CD4-positive, alpha-beta T cell treated with Interleukin-6 for 4 hours (primary cell): ENCODE results near the gene CACNG7.
A peak's percentile ranks its signal among the peaks of the same experiment; 100 is the strongest.

ENCODE experiments used
- DNase-seq: peaks from one replicate; pipeline ENCODE4 v3.0.0-alpha.2; 2020; ENCODE audit warnings: mixed read lengths

CACNG7 gene

DNA sequence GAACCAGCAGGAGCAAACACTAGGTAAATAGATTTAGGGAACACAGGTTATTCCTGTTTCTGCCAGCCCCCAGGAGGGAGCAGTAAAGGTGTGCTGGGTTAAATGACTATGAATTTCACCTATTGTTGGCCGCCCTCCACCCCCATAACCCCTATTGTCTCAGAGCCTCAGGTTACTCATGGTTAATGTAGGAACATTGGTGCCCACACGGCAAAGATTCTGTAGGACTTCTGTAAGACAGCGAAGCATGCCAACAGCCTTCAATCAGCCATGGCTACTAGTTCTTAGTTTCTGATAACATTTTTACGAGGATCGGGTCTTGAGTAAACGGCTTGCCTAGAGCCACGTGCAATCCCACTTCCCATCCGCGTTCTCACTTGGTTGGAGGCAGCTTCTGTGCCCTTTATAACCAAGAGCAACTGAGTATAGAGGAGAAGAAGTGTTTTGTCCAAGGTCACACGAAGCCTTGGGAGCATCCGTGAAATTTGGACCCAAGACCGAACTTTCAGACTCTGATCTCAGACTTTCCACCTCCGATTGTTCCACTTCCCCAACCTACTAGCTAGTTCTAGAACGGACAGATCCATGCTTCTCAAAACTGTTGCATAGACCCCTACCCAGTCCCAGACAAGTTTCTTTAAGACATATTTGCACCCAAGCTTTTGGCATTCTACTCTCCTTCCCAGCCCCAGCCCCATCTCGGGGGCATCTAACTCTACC is 48.5 kb downstream of the CACNG7 start:
- no peak for DNase-seq

DNA sequence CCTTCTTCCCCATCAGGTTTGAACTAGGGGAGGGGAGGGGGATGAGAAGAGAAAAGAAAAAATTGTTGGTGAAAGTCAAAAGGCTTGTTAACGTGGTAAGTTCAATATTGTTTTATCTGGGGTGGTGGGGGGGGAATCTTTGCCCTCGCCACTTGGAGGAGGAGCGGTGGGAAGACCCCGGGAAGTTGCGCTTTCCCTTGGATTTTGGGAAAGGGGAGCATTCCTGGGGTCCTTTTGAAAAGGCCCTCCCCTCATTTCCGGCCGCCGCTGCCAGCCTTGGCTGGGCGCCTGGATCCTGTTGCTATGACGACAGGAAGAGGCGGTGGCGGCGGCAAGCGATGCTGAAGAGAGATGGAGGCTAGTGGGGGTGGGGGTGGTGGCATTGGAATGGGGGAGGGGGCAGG is 49.1 kb downstream of the CACNG7 start:
- no peak for DNase-seq

DNA sequence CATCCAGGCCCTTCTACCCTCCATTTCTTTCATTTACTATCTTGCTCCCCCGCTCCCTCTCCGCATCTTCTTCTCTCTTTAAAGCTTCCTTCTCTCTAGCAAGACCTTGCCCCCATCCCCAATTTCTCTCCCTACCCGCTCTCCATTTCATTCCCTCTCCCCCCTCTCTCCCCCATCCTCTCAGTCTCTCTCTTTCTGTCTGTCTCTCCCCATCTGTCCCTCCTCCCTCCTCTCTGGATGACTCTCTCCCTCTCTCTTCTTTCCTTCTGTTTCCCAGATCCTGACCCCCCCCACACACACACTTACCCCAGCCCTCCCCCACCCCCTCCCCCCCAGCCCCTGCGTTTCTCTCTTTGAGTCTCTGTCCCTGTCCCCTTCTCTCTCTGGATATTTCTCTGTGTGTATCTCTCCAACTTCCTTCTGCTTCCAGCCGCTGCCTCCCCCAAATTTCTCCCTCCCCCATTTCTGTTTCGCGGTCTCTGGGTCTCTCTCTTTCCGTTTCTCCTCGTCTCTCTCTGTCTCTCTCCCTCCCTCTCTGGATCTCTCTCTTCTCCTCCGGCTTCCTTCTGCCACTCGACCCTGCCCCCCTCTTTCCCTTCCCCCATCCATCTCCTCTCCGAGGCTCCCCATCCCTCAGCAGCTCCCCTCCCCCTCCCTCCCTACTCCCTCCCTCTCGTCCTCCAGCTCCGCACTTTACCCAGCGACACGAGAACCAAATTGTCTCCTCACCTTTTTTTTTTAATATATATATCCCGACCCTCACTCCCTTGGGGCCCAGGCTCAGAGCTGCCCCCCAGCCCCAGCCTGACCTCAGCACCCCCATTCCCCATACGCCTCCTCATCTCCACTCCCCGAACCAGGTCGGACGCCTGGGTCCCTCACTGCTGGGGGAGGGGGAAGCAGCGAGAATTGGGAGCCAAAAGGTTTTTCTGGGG is 50.0 kb downstream of the CACNG7 start:
- DNase-seq = no peak

DNA sequence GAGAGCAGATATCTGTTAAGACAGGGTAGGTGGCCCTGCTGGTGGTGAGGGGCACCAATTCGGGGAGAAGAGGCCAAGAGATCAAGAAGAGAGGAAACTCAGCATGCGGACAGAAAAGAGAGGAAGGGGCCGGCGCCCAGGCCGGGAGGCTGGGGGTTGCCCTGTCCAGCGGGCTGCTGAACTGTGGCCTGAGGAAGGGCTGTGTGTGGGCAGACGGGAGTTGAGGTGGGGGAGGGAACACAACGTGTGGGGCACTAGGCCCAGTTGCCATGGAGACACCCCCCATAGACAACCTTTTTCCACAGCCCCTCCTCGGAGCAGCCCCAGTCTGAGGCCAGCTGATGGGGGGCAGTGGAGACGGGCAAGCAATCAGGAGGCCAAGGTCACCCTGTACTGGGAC is 51.1 kb downstream of the CACNG7 start:
- no peak for DNase-seq

DNA sequence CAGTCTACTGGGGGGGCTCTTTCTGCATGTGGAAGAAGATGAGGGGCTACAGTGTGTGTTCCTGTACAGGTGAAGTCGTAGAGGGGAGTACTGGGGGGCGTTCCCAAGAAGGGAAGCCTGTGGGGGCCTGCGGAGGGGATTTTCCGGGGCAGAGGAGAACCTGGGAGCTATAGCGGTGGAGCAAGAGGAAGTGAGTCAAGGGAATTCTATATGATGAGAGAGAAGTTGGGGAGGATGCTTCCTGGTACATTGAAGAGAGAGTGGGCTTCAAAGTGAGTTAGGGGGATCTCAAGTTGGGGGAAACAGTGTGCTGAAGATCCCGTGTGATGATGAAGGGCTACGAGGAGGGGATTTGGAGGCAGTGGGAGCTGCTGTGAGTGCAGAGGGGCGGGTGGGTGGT is 51.8 kb downstream of the CACNG7 start:
- DNase-seq = no peak

DNA sequence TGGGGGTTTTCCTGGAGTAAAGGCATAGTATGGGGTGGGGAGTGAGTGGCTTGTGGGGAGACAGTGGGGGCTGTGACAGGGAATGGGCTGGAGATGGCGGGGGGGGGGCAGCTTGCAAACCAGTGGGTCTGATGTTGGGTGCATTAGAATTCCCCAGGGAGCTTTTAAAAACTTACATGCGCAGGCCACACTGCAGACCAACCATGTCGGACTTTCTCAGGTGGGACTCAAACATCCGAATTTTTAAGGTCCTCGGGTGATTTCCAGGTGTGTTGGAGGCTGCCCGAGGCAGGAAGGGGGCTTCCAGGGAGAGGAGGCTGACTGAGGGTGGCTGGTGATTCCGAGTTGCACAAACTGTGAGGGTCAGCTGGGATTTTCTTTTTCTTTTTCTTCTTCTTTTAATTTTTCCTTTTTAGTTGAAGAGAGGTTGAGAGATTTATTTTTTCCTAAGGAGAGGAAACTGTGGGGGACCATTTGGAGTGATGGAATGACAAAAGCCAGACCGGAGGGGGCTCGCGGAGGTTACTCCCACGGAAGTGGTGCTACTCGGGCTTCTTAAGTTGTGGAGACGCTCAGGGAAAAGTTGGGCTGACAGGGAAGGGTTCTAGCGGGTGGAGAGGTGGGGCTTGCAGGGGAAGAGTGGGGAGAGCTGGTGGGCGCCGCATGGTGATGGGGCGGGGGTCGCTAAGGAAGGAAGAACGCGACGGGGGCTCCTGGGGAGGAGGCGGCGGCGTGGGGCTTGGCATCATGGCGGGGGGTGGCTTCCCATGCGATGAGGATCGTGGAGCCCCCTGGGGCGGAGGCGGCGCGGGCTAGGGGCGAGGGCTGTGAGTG is 52.7 kb downstream of the CACNG7 start:
- DNase-seq = no peak

DNA sequence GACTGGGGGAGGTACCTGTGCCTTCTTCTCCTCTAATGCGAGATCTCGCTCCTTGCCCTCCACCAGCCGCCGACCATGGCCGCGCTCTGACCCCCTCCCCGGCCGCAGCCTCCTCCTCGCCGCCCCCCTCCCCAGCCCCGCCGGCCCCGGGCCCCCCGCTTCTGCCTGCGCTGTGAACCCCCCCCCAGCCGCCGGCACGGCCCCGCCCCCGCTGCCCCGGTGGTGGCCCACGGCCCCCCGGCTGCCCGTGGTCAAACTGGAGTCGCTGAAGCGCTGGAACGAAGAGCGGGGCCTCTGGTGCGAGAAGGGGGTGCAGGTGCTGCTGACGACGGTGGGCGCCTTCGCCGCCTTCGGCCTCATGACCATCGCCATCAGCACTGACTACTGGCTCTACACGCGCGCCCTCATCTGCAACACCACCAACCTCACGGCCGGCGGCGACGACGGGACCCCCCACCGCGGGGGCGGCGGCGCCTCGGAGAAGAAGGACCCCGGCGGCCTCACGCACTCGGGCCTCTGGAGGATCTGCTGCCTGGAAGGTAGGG is 53.9 kb downstream of the CACNG7 start, which contains the start of gene CACNG8:
Gene CACNG8, plus strand, starts transcription at position 51 of the 545 bp plus-strand sequence.
- no peak for DNase-seq

DNA sequence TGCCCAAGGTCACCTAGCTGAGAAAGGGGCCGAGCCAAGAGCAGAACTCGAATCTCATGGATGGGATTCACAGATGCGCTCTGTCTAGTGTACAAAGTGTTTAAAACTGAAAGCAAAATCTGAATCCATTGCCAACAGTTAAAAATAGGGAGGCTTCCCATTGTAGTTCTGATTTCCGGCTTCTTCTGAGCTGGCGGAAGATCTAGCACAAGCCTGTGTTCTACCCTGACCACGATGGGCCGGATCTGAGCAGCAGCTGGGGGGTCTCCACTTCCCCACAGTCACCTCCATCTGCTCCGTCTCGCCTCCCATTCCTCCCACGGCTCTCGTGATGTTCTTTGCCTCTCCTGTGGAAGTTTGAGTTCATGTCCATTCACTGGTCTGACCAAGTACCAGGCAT is 56.0 kb downstream of the CACNG7 start:
- DNase-seq = no peak

DNA sequence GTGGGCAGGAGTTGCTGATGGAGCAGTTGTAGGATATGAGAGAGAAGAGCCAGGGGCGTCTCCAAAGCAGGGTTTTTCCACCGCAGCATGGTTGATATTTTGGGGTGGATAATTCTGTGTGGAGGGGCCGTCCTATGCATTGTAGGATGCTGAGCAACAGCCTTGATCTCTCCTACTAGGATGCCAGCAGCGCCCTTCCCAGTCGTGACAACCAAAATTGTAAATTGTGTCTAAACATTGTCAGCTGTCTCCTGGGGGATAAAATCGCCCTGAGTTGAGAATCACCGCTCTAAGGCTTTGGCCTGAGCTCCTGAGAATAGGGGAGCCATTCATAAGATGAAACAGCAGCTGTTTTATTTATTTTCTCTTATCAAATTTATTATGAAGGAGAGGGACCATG is 57.9 kb downstream of the CACNG7 start:
- no peak for DNase-seq

DNA sequence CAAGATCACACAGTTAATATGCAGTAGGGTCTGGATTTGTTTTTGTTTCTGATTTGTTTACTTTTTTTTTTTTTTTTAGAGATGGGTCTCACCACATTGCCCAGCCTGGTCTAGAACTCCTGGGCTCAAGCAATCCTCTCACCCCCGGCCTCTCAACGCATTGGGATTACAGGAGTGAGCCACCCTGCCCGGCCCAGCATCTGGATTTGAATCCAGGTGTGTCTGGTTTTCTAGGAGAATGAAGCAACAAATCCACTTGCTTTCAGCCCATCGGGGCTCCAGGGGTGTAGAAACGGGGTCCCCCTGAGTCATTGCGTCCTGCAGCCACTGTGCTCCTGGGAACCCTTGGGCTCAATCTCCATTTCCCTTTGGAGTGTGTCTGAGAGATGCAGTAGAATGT is 60.3 kb downstream of the CACNG7 start:
- no peak for DNase-seq

DNA sequence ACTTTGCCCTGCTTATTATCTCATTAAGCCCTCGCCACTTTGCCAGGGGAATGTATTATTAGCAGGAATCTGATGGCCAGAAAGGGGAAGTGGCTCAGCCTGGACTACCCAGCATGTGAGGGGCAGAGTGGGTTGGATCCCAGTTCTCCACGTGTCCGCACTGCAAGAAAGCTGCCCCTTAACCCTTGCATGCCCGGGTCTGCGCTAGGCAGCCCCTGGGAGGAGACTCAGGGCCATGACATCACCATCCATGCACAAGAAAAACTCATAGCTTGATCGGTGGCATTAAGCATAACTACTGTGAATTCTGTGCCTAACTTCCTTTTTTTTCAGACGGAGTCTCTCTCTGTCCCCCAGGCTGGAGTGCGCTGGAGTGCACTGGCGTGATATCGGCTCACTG is 62.6 kb downstream of the CACNG7 start:
- no peak for DNase-seq

DNA sequence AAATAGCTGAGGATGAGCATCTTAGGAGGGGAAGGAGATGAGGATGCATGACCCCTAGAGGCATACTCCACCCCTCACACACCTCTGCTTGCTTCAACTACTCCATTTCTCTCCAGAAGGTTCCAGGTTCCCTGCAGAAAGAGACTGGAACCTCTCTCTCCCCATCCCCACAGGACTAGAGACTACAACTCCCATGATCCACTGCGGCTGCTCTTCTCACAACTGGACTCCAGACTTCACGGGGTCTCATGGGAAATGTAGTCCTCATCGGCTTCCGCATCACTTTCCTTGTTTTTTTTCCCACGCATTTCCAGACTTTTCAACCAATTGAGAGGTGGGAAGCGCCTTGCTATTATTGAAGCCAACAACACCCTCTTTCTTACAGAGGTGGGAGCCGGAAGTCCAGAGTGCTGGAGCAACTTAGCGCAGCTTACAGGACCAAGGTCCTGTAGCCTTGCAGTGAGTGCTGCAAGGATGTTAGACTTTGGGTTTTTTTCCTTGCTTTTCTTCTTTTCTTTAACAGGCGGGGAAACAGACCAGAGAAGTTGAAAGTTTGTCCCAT is 68.4 kb downstream of the CACNG7 start:
- peak; percentile 74 for DNase-seq

DNA sequence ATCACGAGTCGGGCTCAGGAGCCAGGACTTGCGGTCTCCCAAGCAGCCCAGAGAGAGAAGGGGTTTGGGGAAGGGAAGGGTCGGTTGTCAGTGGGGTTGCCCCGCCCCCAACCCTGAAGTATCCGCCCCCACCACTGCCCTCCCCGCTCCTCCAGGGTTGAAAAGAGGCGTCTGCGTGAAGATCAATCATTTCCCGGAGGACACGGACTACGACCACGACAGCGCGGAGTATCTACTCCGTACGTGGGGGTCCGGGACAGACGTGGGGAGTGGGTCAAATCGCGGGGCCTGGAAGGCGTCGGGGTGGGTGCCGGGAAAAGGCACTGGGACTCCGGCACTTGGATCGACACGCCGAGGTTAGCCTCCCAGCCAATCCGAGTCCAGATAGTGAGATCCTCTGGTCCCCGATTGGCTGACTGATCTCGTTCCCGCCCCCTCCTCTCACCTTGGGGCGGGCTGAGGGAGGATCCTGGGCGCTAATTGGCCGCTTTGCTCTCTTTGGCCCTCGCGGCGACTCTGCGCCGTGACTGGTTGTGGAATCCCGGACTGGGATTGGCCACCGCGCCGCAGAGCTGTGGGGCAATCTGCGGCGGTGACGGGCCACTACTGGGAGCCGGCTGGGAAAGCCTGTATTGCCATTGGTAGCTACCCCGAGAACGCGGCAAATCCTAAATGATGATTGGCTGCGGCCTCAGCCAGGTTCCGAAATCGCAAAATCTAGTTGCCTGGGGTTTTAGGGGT is 69.1 kb downstream of the CACNG7 start:
- DNase-seq = peak; percentile 34

DNA sequence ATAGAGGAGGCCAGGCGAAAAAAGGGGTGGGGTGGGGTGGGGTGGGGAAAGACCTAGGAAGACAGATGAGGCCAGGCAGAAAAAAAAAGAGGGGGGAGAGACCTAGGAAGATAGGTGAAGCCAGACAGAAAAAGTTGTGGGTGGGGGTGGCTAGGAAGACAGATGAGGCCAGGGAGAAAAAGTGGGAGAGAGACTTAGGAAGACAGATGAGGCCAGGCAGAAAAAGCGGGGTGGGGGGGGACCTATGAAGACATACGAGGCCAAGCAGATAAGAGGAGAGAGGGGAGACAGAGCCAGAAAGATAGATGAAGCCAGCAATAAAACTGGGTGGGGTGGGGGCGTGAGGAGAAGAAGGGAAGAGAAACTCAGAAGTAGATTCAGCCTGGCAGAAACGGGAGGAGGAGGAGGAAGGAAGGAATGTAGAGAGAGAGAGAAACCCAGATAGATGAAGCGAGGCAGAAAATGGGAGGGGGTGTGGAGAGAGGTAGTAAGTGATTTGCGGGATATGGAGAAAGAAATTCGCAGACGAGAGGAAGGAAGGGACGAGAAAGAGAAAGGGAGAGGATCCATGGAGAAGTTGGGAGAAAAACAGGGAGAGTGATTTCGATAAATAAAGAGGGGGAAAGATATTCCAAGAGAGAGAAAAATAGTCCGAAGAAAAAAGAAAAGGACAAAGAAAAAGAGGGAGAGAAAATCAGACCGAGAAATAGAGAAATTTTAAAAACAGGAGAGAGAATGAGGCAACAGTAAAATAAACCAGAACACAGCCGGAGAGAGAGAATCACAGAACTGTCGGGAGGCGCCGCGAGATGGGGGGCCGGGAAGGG is 70.1 kb downstream of the CACNG7 start:
- no peak for DNase-seq

DNA sequence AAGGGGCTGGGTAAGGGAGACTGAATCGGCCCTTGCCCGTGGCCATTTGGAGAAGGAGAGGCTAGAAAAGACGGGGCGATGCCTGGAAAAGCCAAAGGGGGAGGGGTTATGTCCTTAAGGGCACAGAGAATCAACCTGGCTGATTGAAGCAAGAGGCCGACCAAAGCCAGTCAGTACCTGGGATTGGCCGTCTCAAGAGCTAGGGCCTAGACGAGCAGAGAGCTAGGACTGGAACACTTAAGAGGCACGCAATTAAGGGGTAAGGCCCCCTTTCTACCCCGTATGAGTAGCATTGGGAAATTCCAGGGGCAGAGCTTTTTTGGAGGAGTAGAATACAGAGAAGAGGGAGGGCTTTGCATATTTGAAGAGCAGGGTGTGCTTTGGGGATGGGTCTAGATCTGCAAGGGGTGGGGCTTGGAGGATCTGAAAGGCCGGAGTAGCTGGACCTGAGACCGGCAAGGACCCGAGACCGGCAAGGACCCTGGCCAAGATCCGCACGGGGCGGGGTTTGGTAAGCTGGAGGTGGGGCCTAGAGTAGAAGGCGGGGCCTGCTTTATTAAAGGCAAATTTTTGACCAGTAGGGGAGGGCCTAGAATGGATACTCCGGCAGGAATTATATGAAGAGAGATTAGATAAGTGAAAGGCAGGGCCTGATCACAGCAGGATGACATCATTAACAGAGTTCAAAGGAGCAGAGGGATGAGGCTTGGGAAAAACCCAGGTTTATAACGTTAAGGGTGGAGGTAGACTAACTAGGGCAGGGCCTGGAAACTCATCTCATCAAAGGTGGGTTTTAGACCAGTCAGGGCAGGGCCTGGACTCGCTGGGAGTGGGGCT is 71.7 kb downstream of the CACNG7 start:
- no peak for DNase-seq

DNA sequence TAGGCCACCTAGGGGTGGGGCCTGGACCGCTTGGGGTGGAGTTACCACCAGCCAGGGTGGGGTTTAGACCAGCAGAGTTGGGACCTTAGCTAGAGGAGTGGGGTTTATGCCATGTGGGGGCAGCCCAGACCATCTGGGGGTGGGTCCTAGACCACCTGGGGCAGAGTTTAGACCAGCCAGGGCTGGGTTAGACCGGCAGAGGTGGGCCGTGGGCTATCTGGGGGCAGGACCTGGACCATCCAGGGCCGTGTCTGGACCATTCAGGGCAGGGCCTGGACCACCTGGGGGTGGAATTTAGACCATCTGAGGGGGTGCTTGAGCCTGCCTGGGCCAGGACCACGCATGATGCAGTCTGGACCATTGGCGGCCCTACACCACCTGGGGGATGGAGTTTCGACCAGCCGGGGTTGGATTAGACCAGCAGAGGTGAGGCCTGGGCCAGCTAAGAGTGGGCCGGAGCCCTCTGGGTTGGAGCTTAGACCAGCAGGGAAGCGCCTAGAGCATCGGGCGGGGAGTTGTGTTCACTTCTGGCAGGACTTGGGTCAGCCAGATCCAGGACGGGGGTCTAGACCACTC is 72.4 kb downstream of the CACNG7 start:
- DNase-seq = no peak

DNA sequence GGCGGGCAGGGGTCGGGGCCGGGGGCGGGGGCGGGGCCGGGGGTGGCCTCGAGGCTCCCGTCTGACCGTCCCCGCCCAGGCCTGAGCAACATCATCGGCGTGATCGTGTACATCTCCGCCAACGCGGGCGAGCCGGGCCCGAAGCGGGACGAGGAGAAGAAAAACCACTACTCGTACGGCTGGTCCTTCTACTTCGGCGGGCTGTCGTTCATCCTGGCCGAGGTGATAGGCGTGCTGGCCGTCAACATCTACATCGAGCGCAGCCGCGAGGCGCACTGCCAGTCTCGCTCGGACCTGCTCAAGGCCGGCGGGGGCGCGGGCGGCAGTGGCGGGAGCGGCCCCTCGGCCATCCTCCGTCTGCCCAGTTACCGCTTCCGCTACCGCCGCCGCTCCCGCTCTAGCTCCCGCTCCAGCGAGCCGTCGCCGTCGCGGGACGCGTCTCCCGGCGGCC is 72.9 kb downstream of the CACNG7 start:
- no peak for DNase-seq

DNA sequence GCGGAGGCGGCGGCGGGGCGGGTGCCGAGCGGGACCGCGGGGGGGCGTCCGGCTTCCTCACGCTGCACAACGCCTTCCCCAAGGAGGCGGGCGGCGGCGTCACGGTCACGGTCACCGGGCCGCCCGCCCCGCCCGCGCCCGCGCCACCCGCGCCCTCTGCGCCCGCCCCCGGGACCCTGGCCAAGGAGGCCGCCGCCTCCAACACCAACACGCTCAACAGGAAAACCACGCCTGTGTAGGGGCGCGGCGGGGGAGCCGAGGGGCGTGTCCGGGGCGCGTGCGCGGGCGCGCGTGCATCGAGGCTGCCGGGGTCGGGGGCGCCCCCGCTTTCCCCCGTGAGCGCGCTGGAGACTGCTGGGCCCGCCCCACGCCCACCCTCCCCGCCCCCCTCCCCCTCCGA is 73.5 kb downstream of the CACNG7 start:
- DNase-seq = peak; percentile 13
